ENCODE results near the gene PLEKHN1.

PLEKHN1 gene

GRCh38 chr1:934991-935750 lies 31.1 kb upstream of the PLEKHN1 start (continued):
- TF ChIP-seq, protein P1, sequence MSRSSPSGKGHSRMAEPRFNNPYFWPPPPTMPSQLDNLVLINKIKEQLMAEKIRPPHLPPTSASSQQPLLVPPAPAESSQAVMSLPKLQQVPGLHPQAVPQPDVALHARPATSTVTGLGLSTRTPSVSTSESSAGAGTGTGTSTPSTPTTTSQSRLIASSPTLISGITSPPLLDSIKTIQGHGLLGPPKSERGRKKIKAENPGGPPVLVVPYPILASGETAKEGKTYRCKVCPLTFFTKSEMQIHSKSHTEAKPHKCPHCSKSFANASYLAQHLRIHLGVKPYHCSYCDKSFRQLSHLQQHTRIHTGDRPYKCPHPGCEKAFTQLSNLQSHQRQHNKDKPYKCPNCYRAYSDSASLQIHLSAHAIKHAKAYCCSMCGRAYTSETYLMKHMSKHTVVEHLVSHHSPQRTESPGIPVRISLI (tag by site-specific recombination; IDR thresholded peaks at IDR 0.05): no peak
- TF ChIP-seq OSR2 (tag by site-specific recombination; IDR thresholded peaks at IDR 0.05) (no peak), OVOL3 (tag by site-specific recombination; IDR thresholded peaks at IDR 0.05) (no peak), ZEB2 (tag by site-specific recombination; IDR thresholded peaks at IDR 0.05) (peak; percentile 60; the same call in 1 of the 2 replicates), ZNF768 (tag by site-specific recombination; IDR thresholded peaks at IDR 0.05) (no peak), GLI4 (tag by site-specific recombination; IDR thresholded peaks at IDR 0.05) (no peak), BCL11A (tag by site-specific recombination; IDR thresholded peaks at IDR 0.05; ENCODE audit: low read depth) (no peak), ZBTB8A (tag by site-specific recombination; IDR thresholded peaks at IDR 0.05) (peak; percentile 83), HOXC10 (CRISPR knock-in tag; IDR thresholded peaks at IDR 0.05) (no peak), ZNF266 (tag by site-specific recombination; IDR thresholded peaks at IDR 0.05; ENCODE audit: low read depth) (no peak), ZNF670 (tag by site-specific recombination; IDR thresholded peaks at IDR 0.05; ENCODE audit: low read depth) (no peak), SCRT2 (tag by site-specific recombination; IDR thresholded peaks at IDR 0.05) (peak; percentile 94), ZNF426 (tag by site-specific recombination; IDR thresholded peaks at IDR 0.05) (no peak), ZNF2 (tag by site-specific recombination; IDR thresholded peaks at IDR 0.05) (no peak), PRDM6 (tag by site-specific recombination; IDR thresholded peaks at IDR 0.05) (no peak), WT1 (tag by site-specific recombination; IDR thresholded peaks at IDR 0.05) (peak; percentile 56; the same call in 1 of the 2 replicates), ZNF600 (tag by site-specific recombination; IDR thresholded peaks at IDR 0.05) (no peak), ZFHX2 (tag by site-specific recombination; conservative IDR thresholded peaks at IDR 0.05) (peak; percentile 93), ZNF585B (tag by site-specific recombination; IDR thresholded peaks at IDR 0.05) (no peak), ZNF658 (tag by site-specific recombination; IDR thresholded peaks at IDR 0.05) (no peak), KLF16 (tag by site-specific recombination; IDR thresholded peaks at IDR 0.05) (0 out of 2 replicates have a peak, but pooled peaks have one; percentile 14), ZNF391 (tag by site-specific recombination; IDR thresholded peaks at IDR 0.05; ENCODE audit: borderline replicate concordance, low read depth) (no peak), ZNF350 (tag by site-specific recombination; IDR thresholded peaks at IDR 0.05) (no peak), ZNF704 (tag by site-specific recombination; IDR thresholded peaks at IDR 0.05) (no peak), ZNF37A (tag by site-specific recombination; IDR thresholded peaks at IDR 0.05) (no peak), ZNF292 (tag by site-specific recombination; IDR thresholded peaks at IDR 0.05; ENCODE audit: borderline replicate concordance, low read depth) (no peak), ZNF623 (tag by site-specific recombination; IDR thresholded peaks at IDR 0.05) (no peak), ZNF10 (tag by site-specific recombination; IDR thresholded peaks at IDR 0.05) (peak; percentile 91), KLF10 (tag by site-specific recombination; IDR thresholded peaks at IDR 0.05) (no peak), ZNF404 (tag by site-specific recombination; IDR thresholded peaks at IDR 0.05) (no peak), HOXD13 (CRISPR knock-in tag; IDR thresholded peaks at IDR 0.05; ENCODE audit: borderline replicate concordance) (no peak), ZNF530 (tag by site-specific recombination; IDR thresholded peaks at IDR 0.05; ENCODE audit: low read depth) (no peak), ZNF394 (tag by site-specific recombination; IDR thresholded peaks at IDR 0.05; ENCODE audit: borderline replicate concordance) (no peak), ZNF510 (tag by site-specific recombination; IDR thresholded peaks at IDR 0.05; ENCODE audit: insufficient replicate concordance) (no peak), KLF7 (tag by site-specific recombination; IDR thresholded peaks at IDR 0.05; ENCODE audit: borderline replicate concordance) (no peak)
- TF ChIP-seq, protein P2, sequence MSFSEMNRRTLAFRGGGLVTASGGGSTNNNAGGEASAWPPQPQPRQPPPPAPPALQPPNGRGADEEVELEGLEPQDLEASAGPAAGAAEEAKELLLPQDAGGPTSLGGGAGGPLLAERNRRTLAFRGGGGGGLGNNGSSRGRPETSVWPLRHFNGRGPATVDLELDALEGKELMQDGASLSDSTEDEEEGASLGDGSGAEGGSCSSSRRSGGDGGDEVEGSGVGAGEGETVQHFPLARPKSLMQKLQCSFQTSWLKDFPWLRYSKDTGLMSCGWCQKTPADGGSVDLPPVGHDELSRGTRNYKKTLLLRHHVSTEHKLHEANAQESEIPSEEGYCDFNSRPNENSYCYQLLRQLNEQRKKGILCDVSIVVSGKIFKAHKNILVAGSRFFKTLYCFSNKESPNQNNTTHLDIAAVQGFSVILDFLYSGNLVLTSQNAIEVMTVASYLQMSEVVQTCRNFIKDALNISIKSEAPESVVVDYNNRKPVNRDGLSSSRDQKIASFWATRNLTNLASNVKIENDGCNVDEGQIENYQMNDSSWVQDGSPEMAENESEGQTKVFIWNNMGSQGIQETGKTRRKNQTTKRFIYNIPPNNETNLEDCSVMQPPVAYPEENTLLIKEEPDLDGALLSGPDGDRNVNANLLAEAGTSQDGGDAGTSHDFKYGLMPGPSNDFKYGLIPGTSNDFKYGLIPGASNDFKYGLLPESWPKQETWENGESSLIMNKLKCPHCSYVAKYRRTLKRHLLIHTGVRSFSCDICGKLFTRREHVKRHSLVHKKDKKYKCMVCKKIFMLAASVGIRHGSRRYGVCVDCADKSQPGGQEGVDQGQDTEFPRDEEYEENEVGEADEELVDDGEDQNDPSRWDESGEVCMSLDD (tag by site-specific recombination; IDR thresholded peaks at IDR 0.05): 0 out of 2 replicates have a peak, but pooled peaks have one; percentile 31

Measured in HEK293 (cell line).